Adrenal gland (tissue), 5 donors: ENCODE results near the gene CNNM2.
"Not testable (repeated sequence)": the region's sequence is repeated elsewhere in the genome, so short reads cannot be mapped to it uniquely, and the experiment has no call there.

Source experiments
- CTCF ChIP-seq, 6 experiments: fragments of 450-650 bp in 4 of 6; fragments of 200-600 bp in 2 of 6; sonication (generic) in 1 of 6; IDR thresholded peaks; 1 replicate in 5 of 6; 2 replicates in 1 of 6; pipeline versions ENCODE4 v1.5.1 to v1.8.0; 2016 to 2021; ENCODE audit warnings: antibody characterized with exemption in 6 of 6, mild to moderate bottlenecking in 2 of 6, moderate library complexity in 1 of 6
- POLR2A ChIP-seq, 2 donors: fragments of 450-650 bp; IDR thresholded peaks; one replicate each; pipeline ENCODE4 v1.6.1; 2017; ENCODE audit warnings: antibody characterized with exemption in 2 of 2, mild to moderate bottlenecking in 2 of 2, moderate library complexity in 1 of 2
- donor health status: DM: no; HTN: no; CAD: no.

GRCh38 chr10:102976380-102976726 lies 58.3 kb downstream of the CNNM2 start:
- not testable (repeated sequence) for TF ChIP-seq POLR2A, CTCF (IDR thresholded peaks at IDR 0.05)
